ENCODE results near the gene RAB3GAP2.

GRCh38 chr1:220275430-220275829, 3.2 kb upstream of the RAB3GAP2 start:
- no peak for TF ChIP-seq CTCF (IDR thresholded peaks at IDR 0.05)
- TF ChIP-seq POLR2A (IDR thresholded peaks at IDR 0.05) = no peak

Measured in right lobe of liver (tissue), 4 donors.